ENCODE results near the gene YPEL2. TPM values are rescaled to one million over a fixed set of nuclear protein-coding genes. Genes with fewer than 3 reads are reported as not detected.

Gene YPEL2
- total and polyA plus RNA-seq, 2 of the 13 experiments (the other 11 are each of a cell fraction or from before 2014, with no cell fraction given), result 8.5 to 21.1 TPM

GRCh38 chr17:59367657-59368045 lies 36.2 kb downstream of the YPEL2 start (continued):
- TF ChIP-seq ZXDC (CRISPR knock-in tag; IDR thresholded peaks at IDR 0.05) (no peak), CSRNP1 (CRISPR knock-in tag; IDR thresholded peaks at IDR 0.05) (no peak), TEAD3 (CRISPR knock-in tag; optimal IDR thresholded peaks at IDR 0.05; ENCODE audit: borderline replicate concordance) (peak; percentile 50), ZNF790 (CRISPR knock-in tag; IDR thresholded peaks at IDR 0.05; ENCODE audit: borderline replicate concordance) (no peak), ZNF224 (CRISPR knock-in tag; IDR thresholded peaks at IDR 0.05) (no peak), ZMYM2 (CRISPR knock-in tag; IDR thresholded peaks at IDR 0.05) (no peak)

GRCh38 chr17:59368218-59368857 lies 36.9 kb downstream of the YPEL2 start:
- Histone ChIP-seq H3K27ac (ENCODE audit: extremely low read length, insufficient read depth, low read length) (peak overlapping the region; percentile 76), H4K20me1 (ENCODE audit: insufficient read depth, low read length) (no peaks in the 10 kb centered on the region), H3K4me1 (ENCODE audit: insufficient read depth, low read length) (peaks cover 91% of the 10 kb centered on the region), H3K4me3 (replicated peaks in 1 of 3; ENCODE audit: insufficient read depth in 1 of 3, low read depth in 2 of 3, low read length in 3 of 3) (no peak overlapping the region), H3K9ac (ENCODE audit: insufficient read depth, low read depth, low read length) (peak overlapping the region; percentile 58; the same call in 1 of the 2 replicates), H2AFZ (ENCODE audit: low read length) (no peak overlapping the region), H3K79me2 (ENCODE audit: insufficient read depth, low read length) (peaks cover 14% of the 10 kb centered on the region), H3K4me2 (ENCODE audit: low read depth, low read length) (peak overlapping the region; percentile 92), H3K27me3 (ENCODE audit: control insufficient read depth in 1 of 2, insufficient read depth in 2 of 2, low read length in 2 of 2) (no peaks in the 10 kb centered on the region), H3K9me3 (ENCODE audit: low read length) (no peaks in the 10 kb centered on the region), H3K36me3 (replicated peaks in 1 of 2; ENCODE audit: control insufficient read depth in 1 of 2, insufficient read depth in 2 of 2, low read length in 2 of 2) (peaks cover 0 to 2% of the 10 kb centered on the region in 2 experiments; a peak in 1 of 5 replicates)
- CTCF ChIA-PET (ENCODE audit: low intra/inter-chr PET ratio, low total read pairs), result no interaction called here
- FAIRE-seq (peak; percentile 71), ATAC-seq (no peak), DNase-seq (ENCODE audit: low spot score) (peak; percentile 64)
- 39% methylated on average over 7 of the region's 7 CpGs for WGBS (ENCODE audit: low lambda C conversion rate)
- no TSS peak for BruUV-seq (replicated peaks)
- in situ Hi-C loops (cut with HindIII; ENCODE audit: extremely low pct_ligation_motif_present, low pct_unique_long_range_greater_than_20kb), result loop anchor here (5.0 kb wide), 2 partner anchors 36 to 54 kb away; partner anchors contain the start of gene YPEL2
- intact Hi-C loops (cut with micrococcal nuclease; ENCODE audit: unreplicated experiment), result no loop called here
- POLR2A ChIA-PET, result interaction anchor here (0.7 to 1.0 kb wide), 4 partner anchors 27 to 102 kb away, joined by 3 to 4 read pairs (median 4); no protein-coding TSS in a partner anchor
- no peak for TF ChIP-seq POLR2AphosphoS5 (IDR thresholded peaks at IDR 0.05; ENCODE audit: low read depth, low read length)
- peak; percentile 47; the same call in 1 of the 2 replicates for TF ChIP-seq CREM (IDR thresholded peaks at IDR 0.05)
- TF ChIP-seq CREM (CRISPR knock-in tag; IDR thresholded peaks at IDR 0.05), result no peak
- no peak for TF ChIP-seq YY1 (IDR thresholded peaks at IDR 0.05; ENCODE audit: insufficient read depth, insufficient replicate concordance, low read depth, low read length)
- TF ChIP-seq ZNF609 (CRISPR knock-in tag; IDR thresholded peaks at IDR 0.05; ENCODE audit: borderline replicate concordance), result peak; percentile 24; the same call in 1 of the 2 replicates
